HepG2 (cell line): Measurements from ENCODE around the gene UGT1A4. TPM values are rescaled to one million over a fixed set of nuclear protein-coding genes. Genes with fewer than 3 reads are reported as not detected.

Experiments
- HOXD1 ChIP-seq: sonication (generic); formaldehyde crosslinking; IDR thresholded peaks from 2 replicates; pipeline ENCODE4 v1.5.0; 2020; ENCODE audit warnings: missing genetic modification reagents
- MAFG ChIP-seq: sonication (generic); formaldehyde crosslinking; IDR thresholded peaks from 2 replicates; pipeline ENCODE4 v1.5.1; 2020; ENCODE audit warnings: mild to moderate bottlenecking, missing genetic modification reagents
- MEIS2 ChIP-seq: sonication (generic); formaldehyde crosslinking; IDR thresholded peaks from 2 replicates; pipeline ENCODE4 v1.9.0; 2021; ENCODE audit warnings: mild to moderate bottlenecking, missing genetic modification reagents
- SCMH1 ChIP-seq: sonication (generic); formaldehyde crosslinking; IDR thresholded peaks from 2 replicates; pipeline ENCODE4 v1.9.0; 2021; ENCODE audit warnings: missing genetic modification reagents, mild to moderate bottlenecking, borderline replicate concordance
- SOX13 ChIP-seq, 3 experiments: fragments of 450-650 bp in 1 of 3; sonication (generic) in 1 of 3; formaldehyde crosslinking in 1 of 3; IDR thresholded peaks in 2 of 3; conservative IDR thresholded peaks in 1 of 3; 2 replicates each; pipeline versions ENCODE4 v1.5.0 to v1.6.1; 2016 to 2020; ENCODE audit warnings: antibody characterized with exemption in 1 of 3, mild to moderate bottlenecking in 1 of 3, missing compliant biosample characterization in 1 of 3, missing genetic modification reagents in 1 of 3, moderate library complexity in 1 of 3
- STAG1 ChIP-seq: sonication (generic); formaldehyde crosslinking; IDR thresholded peaks from 2 replicates; pipeline ENCODE4 v1.4.0; 2020; ENCODE audit warnings: missing genetic modification reagents
- U2AF2 ChIP-seq: fragments of 200-400 bp; formaldehyde crosslinking; IDR thresholded peaks from 2 replicates; pipeline ENCODE4 v1.6.1; 2017; ENCODE audit warnings: low read depth, mild to moderate bottlenecking, low read length
- ZBTB21 ChIP-seq: sonication (generic); formaldehyde crosslinking; IDR thresholded peaks from 2 replicates; pipeline ENCODE4 v1.4.0; 2020; ENCODE audit warnings: missing genetic modification reagents
- ZBTB38 ChIP-seq: sonication (generic); formaldehyde crosslinking; IDR thresholded peaks from 2 replicates; pipeline ENCODE4 v1.5.1; 2020; ENCODE audit warnings: mild to moderate bottlenecking, missing genetic modification reagents
- ZNF263 ChIP-seq: sonication (generic); formaldehyde crosslinking; IDR thresholded peaks from 2 replicates; pipeline ENCODE4 v1.4.0; 2020; ENCODE audit warnings: missing genetic modification reagents
- ZNF335 ChIP-seq: sonication (generic); formaldehyde crosslinking; IDR thresholded peaks from 2 replicates; pipeline ENCODE4 v1.4.0; 2020; ENCODE audit warnings: missing genetic modification reagents
- ZNF678 ChIP-seq: sonication (generic); formaldehyde crosslinking; IDR thresholded peaks from 2 replicates; pipeline ENCODE4 v1.4.0; 2020; ENCODE audit warnings: mild to moderate bottlenecking, missing genetic modification reagents
- polyA plus RNA-seq, 8 experiments: library from polyadenylated mRNA; depleted of rRNA in 3 of 8; stranded (reverse) in 7 of 8; unstranded in 1 of 8; fragments of >200 nt; fragmentation: Illumina TruSeq in 4 of 8; extraction: Trizol in 4 of 8; gene quantifications; 2 replicates each; pipeline versions ENCODE4 v1.2.1 to v1.2.3, GENCODE V29; 2011 to 2016; ENCODE audit warnings: low read depth in 4 of 8, missing spikeins in 1 of 8, mixed read lengths in 1 of 8; ENCODE audit not compliant: insufficient read depth in 1 of 8
- total RNA-seq, 5 experiments: library from RNA; depleted of rRNA; stranded (reverse); fragments of >200 nt; fragmentation: Illumina TruSeq; extraction: Trizol; gene quantifications; 2 replicates each; pipeline ENCODE4 v1.2.3, GENCODE V29; 2016; ENCODE audit warnings: low read depth in 1 of 5
- TF ChIP-seq, protein P1 (sequence below): sonication (generic); formaldehyde crosslinking; IDR thresholded peaks from 2 replicates; pipeline ENCODE4 v1.8.0; 2022; ENCODE audit warnings: mild to moderate bottlenecking, missing genetic modification reagents; ENCODE audit not compliant: insufficient replicate concordance
- TF ChIP-seq, protein P2 (sequence below): sonication (generic); formaldehyde crosslinking; IDR thresholded peaks from 2 replicates; pipeline ENCODE4 v1.4.0; 2020; ENCODE audit warnings: missing genetic modification reagents
- TF ChIP-seq, protein P3 (sequence below), 2 experiments: sonication (generic) in 1 of 2; formaldehyde crosslinking in 1 of 2; IDR thresholded peaks; 2 replicates each; pipeline versions ENCODE4 v1.5.1 to v1.6.1; 2011 to 2020; ENCODE audit warnings: borderline replicate concordance in 1 of 2, low read depth in 1 of 2, low read length in 1 of 2, mild to moderate bottlenecking in 1 of 2, missing genetic modification reagents in 1 of 2, moderate library complexity in 1 of 2
- TF ChIP-seq, protein P4 (sequence below): sonication (generic); formaldehyde crosslinking; IDR thresholded peaks from 2 replicates; pipeline ENCODE4 v1.8.0; 2022; ENCODE audit warnings: missing genetic modification reagents, low read depth, mild to moderate bottlenecking, borderline replicate concordance
- TF ChIP-seq, protein P5 (sequence below): sonication (generic); formaldehyde crosslinking; IDR thresholded peaks from 2 replicates; pipeline ENCODE4 v1.5.1; 2020; ENCODE audit warnings: mild to moderate bottlenecking, missing genetic modification reagents, borderline replicate concordance
- TF ChIP-seq, protein P6 (sequence below): sonication (generic); formaldehyde crosslinking; IDR thresholded peaks from 2 replicates; pipeline ENCODE4 v1.5.0; 2020; ENCODE audit warnings: mild to moderate bottlenecking, missing genetic modification reagents

UGT1A4 gene
- total and polyA plus RNA-seq, 2 of the 13 experiments (the other 11 are each of a cell fraction or from before 2014, with no cell fraction given) = not detected

DNA sequence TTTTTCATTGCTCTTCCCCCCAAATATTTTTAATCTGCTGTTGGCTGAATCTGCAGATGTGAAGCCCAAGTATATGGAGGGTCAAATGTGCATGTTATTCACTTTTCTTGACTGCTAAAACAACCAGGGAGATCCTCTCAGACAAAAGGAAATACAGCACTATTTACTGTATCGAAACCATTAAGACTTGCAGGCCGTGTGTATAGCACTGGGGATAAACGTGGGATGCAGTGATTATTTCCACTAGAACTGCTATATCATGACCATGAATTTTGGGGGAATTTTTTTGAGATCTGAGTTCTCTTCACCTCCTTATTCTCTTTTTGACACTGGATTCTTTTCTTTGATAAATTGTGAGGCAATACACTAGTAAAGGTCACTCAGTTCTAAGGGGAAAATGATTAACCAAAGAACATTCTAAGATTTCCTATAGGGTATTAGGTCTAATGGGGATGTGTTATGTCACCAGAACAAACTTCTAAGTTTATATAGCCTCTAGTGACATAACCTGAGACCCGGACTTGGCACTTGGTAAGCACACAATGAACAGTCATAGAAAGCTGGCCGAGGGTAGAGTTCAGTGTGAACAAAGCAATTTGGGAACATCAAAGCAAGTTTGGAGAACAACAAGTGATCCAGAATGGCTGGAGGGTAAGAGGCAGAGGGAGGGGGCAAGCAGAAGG is 26.7 kb downstream of the UGT1A4 start (continued):
- peak; percentile 73; the same call in 1 of the 2 replicates for TF ChIP-seq ZNF335 (CRISPR knock-in tag)
- TF ChIP-seq, protein P1, sequence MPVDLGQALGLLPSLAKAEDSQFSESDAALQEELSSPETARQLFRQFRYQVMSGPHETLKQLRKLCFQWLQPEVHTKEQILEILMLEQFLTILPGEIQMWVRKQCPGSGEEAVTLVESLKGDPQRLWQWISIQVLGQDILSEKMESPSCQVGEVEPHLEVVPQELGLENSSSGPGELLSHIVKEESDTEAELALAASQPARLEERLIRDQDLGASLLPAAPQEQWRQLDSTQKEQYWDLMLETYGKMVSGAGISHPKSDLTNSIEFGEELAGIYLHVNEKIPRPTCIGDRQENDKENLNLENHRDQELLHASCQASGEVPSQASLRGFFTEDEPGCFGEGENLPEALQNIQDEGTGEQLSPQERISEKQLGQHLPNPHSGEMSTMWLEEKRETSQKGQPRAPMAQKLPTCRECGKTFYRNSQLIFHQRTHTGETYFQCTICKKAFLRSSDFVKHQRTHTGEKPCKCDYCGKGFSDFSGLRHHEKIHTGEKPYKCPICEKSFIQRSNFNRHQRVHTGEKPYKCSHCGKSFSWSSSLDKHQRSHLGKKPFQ (CRISPR knock-in tag) = peak; percentile 90
- no peak for TF ChIP-seq ZBTB38 (CRISPR knock-in tag)
- peak; percentile 82 for TF ChIP-seq ZBTB21
- TF ChIP-seq, protein P2, sequence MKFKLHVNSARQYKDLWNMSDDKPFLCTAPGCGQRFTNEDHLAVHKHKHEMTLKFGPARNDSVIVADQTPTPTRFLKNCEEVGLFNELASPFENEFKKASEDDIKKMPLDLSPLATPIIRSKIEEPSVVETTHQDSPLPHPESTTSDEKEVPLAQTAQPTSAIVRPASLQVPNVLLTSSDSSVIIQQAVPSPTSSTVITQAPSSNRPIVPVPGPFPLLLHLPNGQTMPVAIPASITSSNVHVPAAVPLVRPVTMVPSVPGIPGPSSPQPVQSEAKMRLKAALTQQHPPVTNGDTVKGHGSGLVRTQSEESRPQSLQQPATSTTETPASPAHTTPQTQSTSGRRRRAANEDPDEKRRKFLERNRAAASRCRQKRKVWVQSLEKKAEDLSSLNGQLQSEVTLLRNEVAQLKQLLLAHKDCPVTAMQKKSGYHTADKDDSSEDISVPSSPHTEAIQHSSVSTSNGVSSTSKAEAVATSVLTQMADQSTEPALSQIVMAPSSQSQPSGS (CRISPR knock-in tag) = peak; percentile 92; the same call in 1 of the 2 replicates
- no peak for TF ChIP-seq MAFG (CRISPR knock-in tag)
- no peak for TF ChIP-seq SCMH1 (CRISPR knock-in tag)
- TF ChIP-seq, protein P3, sequence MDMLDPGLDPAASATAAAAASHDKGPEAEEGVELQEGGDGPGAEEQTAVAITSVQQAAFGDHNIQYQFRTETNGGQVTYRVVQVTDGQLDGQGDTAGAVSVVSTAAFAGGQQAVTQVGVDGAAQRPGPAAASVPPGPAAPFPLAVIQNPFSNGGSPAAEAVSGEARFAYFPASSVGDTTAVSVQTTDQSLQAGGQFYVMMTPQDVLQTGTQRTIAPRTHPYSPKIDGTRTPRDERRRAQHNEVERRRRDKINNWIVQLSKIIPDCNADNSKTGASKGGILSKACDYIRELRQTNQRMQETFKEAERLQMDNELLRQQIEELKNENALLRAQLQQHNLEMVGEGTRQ (IDR thresholded peaks at IDR 0.05; ENCODE audit: low read depth, low read length) = no peak
- TF ChIP-seq, protein P3 (CRISPR knock-in tag; IDR thresholded peaks at IDR 0.05; ENCODE audit: borderline replicate concordance) = peak; percentile 41; the same call in 1 of the 2 replicates
- TF ChIP-seq, protein P4, sequence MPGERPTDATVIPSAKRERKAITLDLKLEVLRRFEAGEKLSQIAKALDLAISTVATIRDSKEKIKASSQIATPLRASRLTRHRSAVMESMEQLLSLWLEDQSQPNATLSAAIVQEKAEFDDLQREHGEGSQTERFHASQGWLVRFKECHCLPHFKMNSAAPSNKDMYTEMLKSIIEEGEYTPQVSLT (CRISPR knock-in tag) = no peak
- no peak for TF ChIP-seq STAG1 (CRISPR knock-in tag)
- no peak for TF ChIP-seq ZNF678 (CRISPR knock-in tag)
- TF ChIP-seq U2AF2 = no peak
- TF ChIP-seq, protein P5, sequence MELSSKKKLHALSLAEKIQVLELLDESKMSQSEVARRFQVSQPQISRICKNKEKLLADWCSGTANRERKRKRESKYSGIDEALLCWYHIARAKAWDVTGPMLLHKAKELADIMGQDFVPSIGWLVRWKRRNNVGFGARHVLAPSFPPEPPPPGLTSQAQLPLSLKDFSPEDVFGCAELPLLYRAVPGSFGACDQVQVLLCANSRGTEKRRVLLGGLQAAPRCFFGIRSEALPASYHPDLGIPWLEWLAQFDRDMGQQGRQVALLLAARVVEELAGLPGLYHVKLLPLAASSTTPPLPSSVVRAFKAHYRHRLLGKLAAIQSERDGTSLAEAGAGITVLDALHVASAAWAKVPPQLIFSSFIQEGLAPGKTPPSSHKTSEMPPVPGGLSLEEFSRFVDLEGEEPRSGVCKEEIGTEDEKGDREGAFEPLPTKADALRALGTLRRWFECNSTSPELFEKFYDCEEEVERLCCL = 0 out of 2 replicates have a peak, but pooled peaks have one; percentile 72
- TF ChIP-seq, protein P6, sequence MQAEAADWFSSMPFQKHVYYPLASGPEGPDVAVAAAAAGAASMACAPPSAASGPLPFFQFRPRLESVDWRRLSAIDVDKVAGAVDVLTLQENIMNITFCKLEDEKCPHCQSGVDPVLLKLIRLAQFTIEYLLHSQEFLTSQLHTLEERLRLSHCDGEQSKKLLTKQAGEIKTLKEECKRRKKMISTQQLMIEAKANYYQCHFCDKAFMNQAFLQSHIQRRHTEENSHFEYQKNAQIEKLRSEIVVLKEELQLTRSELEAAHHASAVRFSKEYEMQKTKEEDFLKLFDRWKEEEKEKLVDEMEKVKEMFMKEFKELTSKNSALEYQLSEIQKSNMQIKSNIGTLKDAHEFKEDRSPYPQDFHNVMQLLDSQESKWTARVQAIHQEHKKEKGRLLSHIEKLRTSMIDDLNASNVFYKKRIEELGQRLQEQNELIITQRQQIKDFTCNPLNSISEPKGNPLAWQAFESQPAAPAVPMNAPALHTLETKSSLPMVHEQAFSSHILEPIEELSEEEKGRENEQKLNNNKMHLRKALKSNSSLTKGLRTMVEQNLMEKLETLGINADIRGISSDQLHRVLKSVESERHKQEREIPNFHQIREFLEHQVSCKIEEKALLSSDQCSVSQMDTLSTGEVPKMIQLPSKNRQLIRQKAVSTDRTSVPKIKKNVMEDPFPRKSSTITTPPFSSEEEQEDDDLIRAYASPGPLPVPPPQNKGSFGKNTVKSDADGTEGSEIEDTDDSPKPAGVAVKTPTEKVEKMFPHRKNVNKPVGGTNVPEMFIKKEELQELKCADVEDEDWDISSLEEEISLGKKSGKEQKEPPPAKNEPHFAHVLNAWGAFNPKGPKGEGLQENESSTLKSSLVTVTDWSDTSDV (CRISPR knock-in tag) = no peak
- no peak for TF ChIP-seq ZNF263
- 0 out of 2 replicates have a peak, but pooled peaks have one; percentile 72 for TF ChIP-seq HOXD1 (CRISPR knock-in tag)
- peak; percentile 99 for TF ChIP-seq SOX13 (IDR thresholded peaks at IDR 0.05)
- peak in 1 of 2 experiments; percentile 98; a peak in 2 of 4 replicates for TF ChIP-seq SOX13 (CRISPR knock-in tag; conservative IDR thresholded peaks at IDR 0.05 in 1 of 2, IDR thresholded peaks at IDR 0.05 in 1 of 2)
- TF ChIP-seq MEIS2 = peak; percentile 89
